SU-DHL-6 (cell line): ENCODE results near the gene DDX43.

Experiments used
- H2AFZ ChIP-seq: fragments of 200-600 bp; sonication (generic); 2 replicates; pipeline ENCODE4 v1.6.1; 2014; ENCODE audit warnings: low read depth, mild to moderate bottlenecking, moderate library complexity, mixed read lengths, antibody characterized with exemption, low read length; ENCODE audit not compliant: severe bottlenecking
- H3F3A ChIP-seq: fragments of 200-600 bp; shearing (Covaris generic); 2 replicates; pipeline ENCODE4 v1.6.0; 2016; ENCODE audit warnings: antibody characterized with exemption, mild to moderate bottlenecking; ENCODE audit not compliant: insufficient read depth
- H3K27ac ChIP-seq: fragments of 200-600 bp; sonication (generic); 2 replicates; pipeline ENCODE4 v1.5.1; 2016; ENCODE audit warnings: low read depth, mild to moderate bottlenecking, low read length, moderate library complexity, mixed read lengths
- H3K27me3 ChIP-seq: fragments of 200-600 bp; sonication (generic), shearing (Covaris generic); 2 replicates; pipeline ENCODE4 v1.6.0; 2014; ENCODE audit warnings: mild to moderate bottlenecking, low read length
- H3K36me3 ChIP-seq: fragments of 200-600 bp; sonication (generic); 2 replicates; pipeline ENCODE4 v1.6.1; 2014; ENCODE audit warnings: mild to moderate bottlenecking, low read length, mixed read lengths
- H3K4me2 ChIP-seq: fragments of 300-600, 200-600 bp; shearing (Covaris generic), sonication (generic); 2 replicates; pipeline ENCODE4 v1.6.0; 2014; ENCODE audit warnings: low read length, low read depth, mild to moderate bottlenecking; ENCODE audit not compliant: poor library complexity, severe bottlenecking
- H3K4me3 ChIP-seq: fragments of 200-600 bp; sonication (generic); 2 replicates; pipeline ENCODE4 v1.5.1; 2014; ENCODE audit warnings: antibody characterized with exemption, low read length, mild to moderate bottlenecking, mixed read lengths; ENCODE audit not compliant: insufficient read depth, poor library complexity, severe bottlenecking
- H3K79me2 ChIP-seq: fragments of 200-600 bp; sonication (generic); 2 replicates; pipeline ENCODE4 v1.6.1; 2014; ENCODE audit warnings: mild to moderate bottlenecking, low read length, moderate library complexity; ENCODE audit not compliant: insufficient read depth
- H3K9ac ChIP-seq: fragments of 200-600 bp; sonication (generic); 2 replicates; pipeline ENCODE4 v1.7.0; 2014; ENCODE audit warnings: mild to moderate bottlenecking, low read length
- H3K9me2 ChIP-seq: fragments of 200-600 bp; sonication (generic); replicated peaks from 2 replicates; pipeline ENCODE4 v1.6.1; 2014; ENCODE audit warnings: low read length; ENCODE audit not compliant: insufficient read depth
- H3K9me3 ChIP-seq: fragments of 200-600 bp; sonication (generic); 2 replicates; pipeline ENCODE4 v1.6.1; 2014; ENCODE audit warnings: low read length, mixed read lengths; ENCODE audit not compliant: insufficient read depth
- H4K20me1 ChIP-seq: fragments of 200-600 bp; sonication (generic); 2 replicates; pipeline ENCODE4 v1.6.1; 2014; ENCODE audit warnings: low read depth, mild to moderate bottlenecking, antibody characterized with exemption, low read length, moderate library complexity, mixed read lengths
- CTCF ChIP-seq: fragments of 200-600 bp; sonication (generic); IDR thresholded peaks from one replicate; pipeline ENCODE4 v1.5.1; 2017; ENCODE audit warnings: antibody characterized with exemption, mild to moderate bottlenecking, low read length, moderate library complexity; ENCODE audit not compliant: insufficient read depth, poor library complexity, severe bottlenecking
- EZH2phosphoT487 ChIP-seq: fragments of 200-600 bp; sonication (generic), shearing (Covaris generic); conservative IDR thresholded peaks from 2 replicates; pipeline ENCODE4 v1.6.1; 2018; ENCODE audit warnings: mild to moderate bottlenecking, antibody characterized with exemption, low read length, moderate library complexity, mixed read lengths

The DDX43 gene

GRCh38 chr6:73388433-73388799, 6.2 kb upstream of the DDX43 start:
- H4K20me1 ChIP-seq: no peaks in the 10 kb centered on the region
- TF ChIP-seq EZH2phosphoT487 (no peak), CTCF (no peak)
- H3K27ac ChIP-seq: no peak overlapping the region
- H2AFZ ChIP-seq: no peak overlapping the region
- no peaks in the 10 kb centered on the region for H3K36me3 ChIP-seq
- H3K4me2 ChIP-seq: no peak overlapping the region
- no peaks in the 10 kb centered on the region for H3K79me2 ChIP-seq
- H3K9me3 ChIP-seq: no peaks in the 10 kb centered on the region
- H3F3A ChIP-seq: no peaks in the 10 kb centered on the region
- no peaks in the 10 kb centered on the region for H3K27me3 ChIP-seq
- no peaks in the 10 kb centered on the region for H3K9me2 ChIP-seq
- H3K4me3 ChIP-seq: no peak overlapping the region
- no peak overlapping the region for H3K9ac ChIP-seq

DNA sequence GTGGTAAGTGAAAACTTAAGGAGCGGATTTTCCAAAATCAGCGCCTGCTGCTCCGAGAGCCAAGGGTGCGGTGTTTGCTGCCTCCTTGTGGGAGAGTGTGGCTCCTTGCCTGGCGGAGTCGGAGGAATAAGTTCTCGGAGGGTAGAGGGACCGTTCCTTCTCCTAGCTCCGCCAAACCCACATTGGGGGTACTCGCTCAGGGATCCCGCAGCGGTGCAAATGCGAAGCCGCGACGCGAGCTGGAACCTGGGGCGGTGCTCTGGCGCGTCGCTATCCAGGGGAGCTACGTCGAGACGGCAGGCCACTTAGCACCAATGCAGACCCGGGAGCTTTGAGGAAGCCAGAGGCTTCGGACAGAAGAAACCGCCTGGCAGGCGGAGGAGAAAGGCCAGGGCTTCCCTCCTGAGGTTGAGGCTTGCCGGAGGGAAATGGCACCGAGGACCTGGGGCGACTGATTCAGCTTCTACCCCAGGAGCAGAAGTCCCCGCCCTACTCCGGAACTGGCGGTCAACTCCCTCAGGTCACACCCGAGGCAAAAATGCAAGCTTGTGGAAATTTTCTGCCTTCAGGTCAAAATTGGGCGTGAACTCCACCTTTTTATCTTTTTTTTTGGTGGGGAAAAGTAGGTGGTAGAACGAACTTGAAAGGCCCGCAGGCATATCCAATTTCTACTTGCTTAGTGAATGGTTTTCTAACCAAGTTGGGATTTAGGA, 5.7 kb upstream of the DDX43 start:
- Histone ChIP-seq H3K27ac (no peak overlapping the region), H3K9me3 (no peaks in the 10 kb centered on the region), H3K36me3 (no peaks in the 10 kb centered on the region), H3K79me2 (no peaks in the 10 kb centered on the region), H2AFZ (no peak overlapping the region), H3K9ac (no peak overlapping the region), H3K9me2 (no peaks in the 10 kb centered on the region), H3K4me2 (no peak overlapping the region), H3F3A (no peaks in the 10 kb centered on the region), H3K4me3 (no peak overlapping the region), H4K20me1 (no peaks in the 10 kb centered on the region), H3K27me3 (no peaks in the 10 kb centered on the region)
- TF ChIP-seq EZH2phosphoT487: no peak
- TF ChIP-seq CTCF: no peak

GRCh38 chr6:73389854-73390253, 4.8 kb upstream of the DDX43 start:
- H3K79me2 ChIP-seq: no peaks in the 10 kb centered on the region
- H3K9me3 ChIP-seq: no peaks in the 10 kb centered on the region
- no peaks in the 10 kb centered on the region for H3K9me2 ChIP-seq
- no peaks in the 10 kb centered on the region for H4K20me1 ChIP-seq
- H3K4me3 ChIP-seq: no peak overlapping the region
- H3K36me3 ChIP-seq: no peaks in the 10 kb centered on the region
- no peaks in the 10 kb centered on the region for H3F3A ChIP-seq
- H3K27ac ChIP-seq: no peak overlapping the region
- no peak overlapping the region for H3K4me2 ChIP-seq
- H3K27me3 ChIP-seq: no peaks in the 10 kb centered on the region
- no peak overlapping the region for H3K9ac ChIP-seq
- no peak for TF ChIP-seq EZH2phosphoT487
- no peak for TF ChIP-seq CTCF
- H2AFZ ChIP-seq: no peak overlapping the region
